Retina (tissue), 1 donor: ENCODE results near the gene ADARB2.
A peak's percentile ranks its signal among the peaks of the same experiment; 100 is the strongest.

ENCODE experiments used
- DNase-seq: peaks from one replicate; pipeline ENCODE4 v3.0.0-alpha.2; 2016

ADARB2 gene

DNA sequence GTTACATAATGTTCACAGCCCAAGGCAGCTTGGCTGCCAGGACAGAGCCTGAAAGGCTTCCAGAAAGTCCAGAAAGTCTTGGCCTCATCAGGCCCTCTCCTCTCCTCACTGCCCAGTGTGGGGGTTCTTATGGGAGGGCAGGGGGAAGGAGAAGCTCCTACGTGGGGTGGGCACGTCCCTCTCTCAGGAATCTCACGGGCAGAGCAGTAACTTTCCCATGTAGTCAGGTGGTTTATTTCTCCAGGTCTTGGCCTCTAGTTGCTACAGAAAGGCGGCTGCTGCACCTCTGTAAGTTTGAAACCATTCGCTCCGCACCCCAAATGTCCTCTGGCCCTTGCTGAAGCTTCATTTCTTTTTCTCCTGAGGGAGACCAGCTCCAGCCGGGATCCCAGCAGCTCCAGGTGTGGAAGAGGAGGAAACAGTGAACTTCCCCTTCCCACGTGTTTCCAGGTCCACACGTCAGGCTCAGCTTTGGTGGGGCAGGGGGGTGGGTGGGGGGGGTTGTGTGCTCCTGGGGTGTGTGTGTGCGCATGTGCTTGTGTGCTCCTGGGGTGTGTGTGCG is 360.9 kb downstream of the ADARB2 start:
- no peak for DNase-seq

DNA sequence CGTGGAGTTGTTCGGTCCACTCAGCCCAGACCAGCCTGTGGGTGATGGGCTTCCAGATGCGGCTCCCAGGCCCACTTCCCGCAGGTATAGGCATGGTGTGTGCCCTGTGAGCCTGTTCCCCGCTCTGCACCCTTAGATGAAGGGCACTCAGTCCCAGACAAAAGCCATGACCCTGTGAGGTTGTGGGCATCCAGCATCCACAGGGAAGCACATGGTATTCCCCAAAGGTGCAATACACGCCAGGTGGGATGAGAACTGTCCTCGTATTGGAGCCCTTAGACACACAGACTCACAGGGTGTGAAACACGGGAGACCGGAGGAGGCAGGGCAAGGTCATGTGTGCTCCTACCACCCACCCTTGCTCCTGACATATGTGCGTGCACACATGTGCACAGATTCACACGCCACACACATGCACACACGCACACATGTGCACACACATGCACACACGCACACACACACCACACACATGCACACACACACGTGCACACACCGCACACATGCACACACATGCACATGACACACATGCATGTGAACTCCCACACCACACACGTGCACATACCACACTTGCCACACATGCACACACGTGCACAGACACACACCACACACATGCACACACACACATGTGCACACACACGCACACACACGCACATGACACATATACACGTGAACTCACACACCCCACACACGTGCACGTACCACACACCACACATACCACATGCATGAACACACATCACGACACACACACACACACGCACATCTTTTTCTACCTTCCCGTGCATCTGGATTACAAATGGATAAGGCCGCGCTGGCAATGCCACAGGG is 361.8 kb downstream of the ADARB2 start:
- no peak for DNase-seq

DNA sequence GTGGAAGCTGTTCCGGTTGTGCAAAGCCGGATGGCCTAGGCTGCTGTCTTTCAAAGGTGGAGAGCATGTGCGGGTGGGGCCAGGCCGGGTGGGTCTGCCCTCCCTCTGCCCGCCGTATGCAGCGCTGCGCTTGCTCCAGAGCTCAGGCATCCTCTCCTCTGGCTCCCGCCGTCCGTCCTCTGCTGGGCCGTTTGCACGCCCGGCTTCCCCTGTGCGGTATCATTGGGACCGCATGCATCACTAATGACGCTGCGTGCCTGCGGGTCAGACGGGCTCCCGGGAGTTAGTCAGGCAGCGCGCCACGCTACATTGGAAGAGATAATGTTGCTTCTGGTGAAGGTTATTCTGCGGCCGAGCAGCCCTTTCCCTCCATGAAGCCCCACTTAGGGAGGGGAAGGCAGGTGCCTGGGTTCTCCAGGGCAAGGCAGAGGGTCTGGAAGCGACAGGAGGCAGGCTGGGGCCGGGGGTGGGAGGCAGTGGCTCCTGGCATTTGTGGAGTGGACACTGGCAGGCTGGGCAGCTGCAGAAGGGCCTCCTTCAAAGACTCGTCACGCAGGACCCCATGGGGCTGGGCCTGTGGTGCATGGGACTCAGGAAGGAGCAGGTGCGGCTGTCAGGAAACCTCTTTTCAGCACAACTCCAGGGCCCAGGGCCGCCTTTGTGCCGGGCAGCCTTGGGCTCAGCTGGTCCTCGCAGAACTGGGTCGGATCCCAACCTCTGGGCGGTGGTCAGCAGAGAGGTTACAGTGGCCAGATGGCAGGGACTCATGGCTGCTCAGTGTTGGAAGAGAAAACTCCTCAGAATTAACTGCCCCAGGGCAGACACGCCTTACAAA is 362.6 kb downstream of the ADARB2 start:
- DNase-seq: peak; percentile 69

DNA sequence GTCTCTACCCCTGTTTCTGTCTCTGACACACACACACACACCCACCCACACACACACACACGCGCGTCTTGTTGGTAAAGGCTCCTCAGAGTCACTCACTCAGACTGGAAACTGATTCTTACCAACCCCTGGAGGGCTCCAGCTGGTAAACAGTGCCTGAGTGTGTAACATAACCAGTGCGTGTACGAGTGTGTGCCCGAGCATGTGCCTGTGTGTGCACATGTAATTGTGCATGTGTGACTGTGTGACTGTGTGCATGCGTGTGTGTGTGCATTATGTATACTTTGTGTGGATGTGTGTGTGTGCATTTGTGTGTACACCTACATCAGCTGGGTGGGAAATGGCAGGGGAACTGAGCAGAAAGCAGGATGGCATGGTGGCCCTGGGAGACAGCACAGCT is 364.0 kb downstream of the ADARB2 start:
- DNase-seq: no peak

DNA sequence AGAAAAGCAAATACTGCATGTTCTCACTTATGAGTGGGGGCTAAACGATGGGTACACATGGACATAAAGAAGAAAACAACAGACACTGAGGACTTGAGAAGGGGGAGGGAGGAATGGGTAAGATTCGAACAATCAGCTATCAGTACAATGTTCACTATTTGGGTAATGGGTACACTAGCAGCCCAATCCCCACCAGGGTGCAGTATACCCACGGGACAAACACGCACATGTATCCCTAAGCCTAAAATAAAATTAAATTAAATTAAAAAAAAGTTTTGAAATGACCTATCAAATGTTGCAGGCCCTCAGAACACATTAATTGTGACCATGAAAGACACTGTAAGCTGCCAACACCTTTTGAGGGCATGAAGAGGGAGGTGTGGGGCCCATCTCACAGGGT is 365.1 kb downstream of the ADARB2 start:
- no peak for DNase-seq

DNA sequence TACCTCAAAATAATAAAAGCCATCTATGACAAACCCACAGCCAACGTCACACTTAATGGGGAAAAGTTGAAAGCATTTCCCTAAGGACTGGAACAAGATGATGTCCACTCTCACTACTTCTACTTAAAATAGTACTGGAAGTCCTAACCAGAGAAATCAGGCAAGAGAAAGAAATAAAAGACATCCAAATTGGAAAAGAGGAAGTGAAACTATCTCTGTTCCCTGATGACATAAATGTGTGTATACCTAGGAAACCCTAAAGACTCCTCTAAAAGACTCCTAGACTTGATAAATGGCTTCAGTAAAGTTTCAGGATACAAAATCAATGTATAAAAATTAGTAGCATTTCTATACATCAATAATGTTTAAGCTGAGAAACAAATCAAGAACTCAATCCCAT is 367.0 kb downstream of the ADARB2 start:
- no peak for DNase-seq

DNA sequence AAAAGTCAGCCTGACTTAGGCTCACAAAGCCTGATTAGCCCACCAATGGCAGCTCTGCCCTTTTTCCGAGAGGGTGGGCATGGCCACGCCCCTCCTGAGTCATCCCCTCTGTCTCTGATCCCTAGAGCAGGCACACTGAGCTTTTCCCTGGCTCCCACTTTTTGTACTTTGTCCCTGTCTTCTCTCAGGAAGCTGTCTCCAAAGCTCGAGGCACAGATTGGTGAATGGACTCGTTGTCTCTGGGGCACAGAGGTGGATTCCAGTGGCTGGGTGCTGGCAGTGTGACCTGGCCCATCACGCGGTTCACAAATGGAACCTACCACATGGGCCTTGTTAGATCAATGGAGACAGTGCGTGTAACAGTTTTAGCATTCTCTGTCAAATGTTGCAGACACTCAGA is 367.7 kb downstream of the ADARB2 start:
- DNase-seq: no peak

DNA sequence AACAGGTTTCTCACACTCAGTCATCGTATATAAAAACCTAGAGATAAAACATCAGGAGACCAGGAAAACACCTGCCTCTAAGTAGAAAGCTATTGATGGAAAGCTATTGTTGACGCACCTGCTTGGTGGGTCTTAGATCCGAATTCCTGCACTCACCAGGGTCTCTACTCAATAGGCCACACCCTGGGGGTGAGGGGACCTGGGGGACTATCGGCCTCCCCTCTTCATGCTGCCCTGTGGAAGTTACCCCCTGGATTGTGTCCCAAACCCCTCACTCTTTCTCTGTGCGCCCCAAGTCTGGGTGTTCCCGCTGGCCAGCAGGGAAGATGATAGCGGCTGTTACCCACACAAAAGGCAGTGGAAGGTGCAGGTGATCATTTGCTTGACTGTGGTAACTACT is 368.1 kb downstream of the ADARB2 start:
- no peak for DNase-seq

DNA sequence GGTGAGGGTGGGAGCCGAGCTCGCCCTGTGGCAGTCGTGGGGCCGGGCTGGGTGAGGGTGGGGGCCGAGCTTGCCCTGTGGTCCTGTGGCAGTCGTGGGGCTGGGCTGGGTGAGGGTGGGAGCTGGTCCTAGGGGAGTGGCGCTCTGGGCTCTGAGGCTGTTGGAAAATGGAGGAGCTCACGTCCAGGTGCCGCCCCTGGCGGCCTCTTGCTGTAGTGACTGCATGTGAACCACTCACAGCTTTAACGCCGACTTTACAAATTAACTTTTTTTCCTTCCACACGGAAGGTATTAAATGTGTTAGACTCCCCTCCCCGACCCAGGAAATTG is 368.5 kb downstream of the ADARB2 start:
- peak; percentile 48 for DNase-seq

DNA sequence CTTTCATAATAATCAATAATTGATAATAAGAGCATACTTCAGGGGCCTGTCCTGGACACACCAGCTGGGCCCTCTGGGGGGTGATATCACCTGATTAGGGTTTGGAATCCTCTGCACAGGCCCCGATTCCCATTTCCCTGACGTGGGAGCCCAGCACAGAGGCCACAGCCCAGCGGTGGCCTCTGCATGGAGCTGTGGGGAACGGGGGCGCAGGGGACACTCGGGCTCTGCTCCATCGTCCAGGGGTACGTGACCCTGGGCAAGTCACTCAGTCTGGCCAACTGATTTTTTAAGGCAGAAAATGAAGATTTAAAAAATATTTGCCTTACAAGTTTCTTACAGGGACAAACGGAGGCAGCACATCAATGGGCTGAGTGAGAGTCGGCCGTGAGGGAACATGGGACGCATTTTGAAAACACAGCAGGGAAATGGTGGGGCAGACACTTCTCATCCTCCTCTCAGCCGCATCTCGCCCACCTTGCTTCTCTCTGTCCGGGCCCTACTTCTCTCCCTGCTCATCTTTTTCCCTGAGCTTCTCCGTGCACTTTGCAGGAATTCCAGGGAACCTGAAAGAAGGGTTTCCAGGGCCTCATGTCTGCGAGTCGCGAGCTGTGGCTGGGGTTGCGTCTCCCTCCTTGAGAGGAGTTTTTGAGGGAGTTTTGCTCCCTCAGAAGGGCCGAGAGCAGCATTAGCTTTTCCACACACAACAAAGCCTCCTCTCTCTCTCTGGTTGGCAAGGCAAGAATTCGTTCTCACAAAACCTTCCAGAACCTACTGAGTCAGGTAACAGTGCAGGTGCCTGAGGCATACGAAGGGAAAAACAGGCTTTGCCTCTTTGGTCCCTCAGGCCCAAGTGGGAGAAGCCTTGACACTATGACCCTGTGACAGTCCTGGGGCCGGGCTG is 369.1 kb downstream of the ADARB2 start:
- no peak for DNase-seq

DNA sequence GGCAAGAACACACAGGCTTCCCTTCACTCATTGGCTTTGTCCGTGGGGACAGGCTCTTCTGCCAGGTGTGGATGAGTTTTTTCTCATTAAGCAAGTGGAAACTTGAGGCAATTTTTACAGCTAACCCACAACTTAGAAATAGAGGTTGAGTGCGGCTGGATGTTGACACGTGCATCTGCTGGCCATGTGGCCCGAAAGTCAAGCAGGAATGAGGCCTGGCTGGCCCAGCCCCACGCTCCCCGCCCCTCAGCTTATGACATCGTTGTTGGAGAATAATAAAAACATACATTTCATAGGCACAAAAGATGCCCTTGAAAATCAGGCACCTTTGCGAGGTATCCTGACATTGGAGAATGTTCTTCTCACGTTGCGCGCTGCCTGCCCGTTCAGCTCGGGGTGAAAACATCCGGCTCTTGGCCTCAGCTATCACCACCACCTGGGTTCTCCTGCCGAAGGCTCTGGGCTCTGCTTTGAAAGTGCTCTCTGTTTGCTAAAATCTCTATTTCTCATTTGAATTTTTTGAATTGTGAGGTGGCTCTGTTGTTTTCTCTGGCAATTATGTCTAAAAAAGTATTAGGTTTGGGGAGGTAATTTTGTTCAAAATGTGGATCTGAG is 370.4 kb downstream of the ADARB2 start:
- no peak for DNase-seq

DNA sequence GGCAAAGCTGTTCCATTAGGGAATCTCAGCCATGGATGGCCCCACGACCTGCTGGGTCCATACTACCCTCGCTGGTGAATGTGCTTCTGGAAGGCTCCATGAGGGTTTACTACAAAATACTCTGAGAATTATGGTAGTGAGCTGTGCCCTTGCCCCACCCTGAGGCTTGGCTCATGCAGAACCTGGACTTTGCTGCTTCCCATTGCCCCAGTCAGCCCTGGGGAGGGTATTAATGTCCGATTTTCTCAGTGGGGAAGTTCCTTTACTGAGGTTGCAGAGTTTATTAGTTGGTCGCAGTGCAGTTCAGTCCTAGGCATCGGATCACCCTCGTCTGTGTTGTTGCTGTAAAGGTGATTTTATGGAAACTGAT is 371.0 kb downstream of the ADARB2 start:
- DNase-seq: no peak

DNA sequence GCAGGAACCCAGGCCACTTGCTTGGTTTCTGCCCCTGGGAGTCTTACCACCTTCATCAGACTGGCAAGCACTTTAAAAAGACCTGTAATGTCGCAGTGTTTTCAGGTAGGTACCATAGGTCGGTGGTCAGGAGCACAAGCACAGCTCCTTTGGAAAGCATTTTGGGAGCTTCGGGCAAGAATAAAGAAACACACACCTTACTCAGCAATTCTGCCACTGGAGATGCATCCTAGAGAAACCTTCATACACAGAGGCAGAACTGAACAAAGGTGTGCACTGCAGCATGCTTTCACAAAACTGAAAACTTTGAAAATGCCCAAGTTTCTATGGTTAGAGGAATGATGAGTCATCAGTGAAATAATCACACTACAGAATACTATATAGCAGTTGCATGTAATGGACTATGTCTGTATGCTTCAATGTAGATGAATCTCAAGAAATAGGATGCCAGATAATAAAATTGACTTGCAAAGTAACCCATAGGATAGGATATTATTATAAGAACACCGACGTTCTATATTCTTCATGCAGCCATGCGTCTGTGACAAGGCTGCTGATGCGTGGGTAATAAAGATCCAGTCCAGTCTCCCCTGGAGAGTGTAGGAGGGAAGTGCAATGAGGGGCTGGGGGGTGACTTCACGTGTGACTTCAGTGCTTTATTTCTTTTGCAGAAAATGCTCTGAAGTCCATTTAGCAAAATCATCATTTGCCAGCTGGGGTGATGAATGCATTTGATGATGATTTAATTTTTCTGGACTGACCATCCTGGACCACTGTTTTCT is 371.6 kb downstream of the ADARB2 start:
- no peak for DNase-seq

DNA sequence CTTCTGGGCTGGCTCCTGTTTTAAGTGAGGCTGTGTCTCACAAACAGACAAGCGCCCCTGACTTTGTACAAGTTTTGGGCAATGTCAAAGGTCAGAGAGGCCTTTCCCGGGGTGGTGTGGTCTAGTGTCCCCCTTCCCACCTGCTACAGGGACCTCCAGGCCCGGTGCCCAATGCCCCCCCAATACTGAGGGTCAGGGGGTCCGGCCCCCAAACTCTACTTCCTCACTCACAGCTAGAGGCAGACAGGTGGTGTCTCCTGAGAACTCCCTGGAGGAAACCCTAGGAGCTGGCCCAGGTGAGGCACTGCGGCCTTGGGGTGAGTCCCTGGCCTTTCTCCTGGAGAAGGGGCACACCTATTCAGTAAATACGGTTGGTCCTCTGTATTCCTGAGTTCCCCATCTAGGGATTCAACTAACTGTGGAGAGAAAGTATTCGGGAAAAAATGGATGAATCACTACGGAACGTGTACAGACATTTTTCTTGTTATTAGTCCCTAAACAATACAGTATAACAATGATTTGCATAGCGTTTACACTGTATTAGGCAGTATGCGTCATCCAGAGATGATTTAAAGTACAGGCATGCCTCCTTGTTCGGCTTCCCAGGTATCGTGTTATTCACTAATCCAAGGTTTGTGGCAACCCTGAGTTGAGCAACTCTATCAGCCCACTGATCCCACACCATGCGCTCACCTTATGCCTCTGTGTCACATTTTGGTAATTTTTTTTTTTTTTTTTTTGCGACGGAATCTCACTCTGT is 373.0 kb downstream of the ADARB2 start:
- no peak for DNase-seq

DNA sequence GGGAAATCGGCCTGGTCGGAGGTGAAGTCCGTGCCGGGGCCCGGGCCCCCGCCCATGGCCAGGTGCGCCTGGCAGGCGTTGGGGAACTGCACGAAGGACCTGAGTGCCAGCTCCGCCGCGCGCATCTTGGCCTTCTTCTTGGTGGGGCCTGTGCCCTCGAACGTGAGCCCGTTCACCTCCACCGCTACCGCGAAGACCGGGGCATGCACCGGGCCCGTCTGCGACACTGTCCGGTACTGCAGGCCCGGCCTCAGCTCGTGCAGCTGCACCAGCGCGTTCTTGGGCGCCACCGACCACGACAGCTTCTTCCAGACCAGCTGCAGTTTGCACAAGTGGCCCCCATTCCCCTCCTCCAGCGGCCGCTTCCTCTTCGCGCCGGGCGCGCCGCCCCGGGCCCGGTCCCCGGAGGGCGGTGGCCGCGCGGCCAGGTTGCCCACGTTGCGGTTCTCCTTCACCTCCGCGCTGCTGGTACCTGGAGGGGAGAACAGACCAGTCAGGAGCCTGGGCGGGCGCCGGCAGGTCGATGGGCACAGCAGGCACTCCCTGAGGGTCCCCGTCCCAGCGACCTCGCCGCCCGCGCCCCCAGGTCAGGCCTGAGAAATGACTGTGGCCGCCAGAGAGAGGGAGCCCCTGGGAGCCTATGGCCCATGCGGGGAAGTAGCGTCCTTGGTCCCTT is 373.7 kb downstream of the ADARB2 start:
- no peak for DNase-seq

DNA sequence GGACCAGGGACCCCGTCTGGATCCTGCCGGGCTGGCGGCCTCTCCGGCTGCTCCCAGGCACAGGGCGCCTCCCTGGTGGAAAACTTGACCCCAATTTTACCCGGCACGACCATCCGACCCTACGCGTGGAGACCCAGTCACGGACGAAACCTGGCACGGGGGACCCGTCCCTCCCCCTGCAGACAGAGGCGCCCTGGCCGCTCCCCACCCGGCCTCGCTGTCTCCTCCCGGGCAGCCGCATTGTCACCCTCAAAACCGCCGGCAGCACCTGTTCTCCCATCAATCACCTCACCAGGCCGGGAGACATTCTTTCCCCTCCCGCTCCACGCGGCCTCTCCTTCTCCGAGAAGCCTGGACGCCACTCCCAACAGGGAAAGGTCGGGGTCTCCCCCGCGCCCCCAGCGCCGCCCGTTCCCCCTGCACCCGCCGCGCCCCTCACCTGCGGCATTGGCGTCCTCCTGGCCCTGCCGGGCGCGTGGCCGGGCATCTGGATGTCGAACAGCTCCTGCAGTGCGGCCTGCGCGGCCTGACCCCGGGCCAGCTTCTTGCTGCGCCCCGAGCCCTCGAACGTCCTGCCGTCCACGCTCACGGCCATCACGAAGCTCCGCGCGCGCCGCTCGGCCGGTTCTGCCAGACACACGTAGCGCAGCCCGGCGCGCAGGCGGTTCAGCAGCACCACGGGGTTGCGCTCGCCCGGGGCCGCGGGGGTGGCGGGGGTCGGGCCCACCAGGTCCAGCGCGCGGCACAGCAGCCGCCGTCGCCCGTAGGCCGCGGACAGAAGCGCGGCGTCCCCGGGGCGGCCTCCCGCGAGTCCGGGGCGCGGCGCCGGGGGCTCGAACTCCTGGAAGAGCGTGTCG is 374.5 kb downstream of the ADARB2 start:
- DNase-seq: no peak

DNA sequence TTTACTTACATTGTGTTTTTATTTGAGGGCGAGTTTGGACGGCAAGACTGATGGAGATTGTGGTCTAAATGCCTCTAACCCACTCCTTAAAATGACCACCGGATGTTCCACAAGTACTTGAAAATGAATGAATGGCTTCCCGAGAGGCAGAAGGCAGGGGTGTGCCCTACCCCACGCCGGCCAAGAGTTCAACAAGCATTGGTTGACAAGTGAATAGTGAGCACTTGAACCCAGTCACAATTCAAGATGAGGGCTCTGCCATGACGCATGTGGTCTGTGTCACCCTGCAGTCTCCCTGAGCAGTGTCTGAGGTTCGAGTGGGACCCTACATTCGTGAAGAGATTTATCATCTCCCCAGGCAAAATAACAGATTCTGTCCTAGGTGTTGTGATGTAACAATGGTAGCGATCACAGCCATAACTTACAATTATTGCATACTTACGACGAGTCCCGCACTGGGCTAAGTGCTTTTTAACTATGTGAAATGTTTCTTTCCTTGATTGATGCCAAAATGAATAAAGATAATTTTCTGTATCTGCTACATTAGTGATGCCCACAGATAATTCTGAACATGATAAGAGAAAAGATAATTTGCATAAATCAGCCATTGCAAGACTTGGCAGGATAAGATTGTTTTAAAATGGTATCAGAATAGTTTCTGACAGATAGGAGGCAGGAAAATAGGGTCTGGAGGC is 375.8 kb downstream of the ADARB2 start:
- no peak for DNase-seq

DNA sequence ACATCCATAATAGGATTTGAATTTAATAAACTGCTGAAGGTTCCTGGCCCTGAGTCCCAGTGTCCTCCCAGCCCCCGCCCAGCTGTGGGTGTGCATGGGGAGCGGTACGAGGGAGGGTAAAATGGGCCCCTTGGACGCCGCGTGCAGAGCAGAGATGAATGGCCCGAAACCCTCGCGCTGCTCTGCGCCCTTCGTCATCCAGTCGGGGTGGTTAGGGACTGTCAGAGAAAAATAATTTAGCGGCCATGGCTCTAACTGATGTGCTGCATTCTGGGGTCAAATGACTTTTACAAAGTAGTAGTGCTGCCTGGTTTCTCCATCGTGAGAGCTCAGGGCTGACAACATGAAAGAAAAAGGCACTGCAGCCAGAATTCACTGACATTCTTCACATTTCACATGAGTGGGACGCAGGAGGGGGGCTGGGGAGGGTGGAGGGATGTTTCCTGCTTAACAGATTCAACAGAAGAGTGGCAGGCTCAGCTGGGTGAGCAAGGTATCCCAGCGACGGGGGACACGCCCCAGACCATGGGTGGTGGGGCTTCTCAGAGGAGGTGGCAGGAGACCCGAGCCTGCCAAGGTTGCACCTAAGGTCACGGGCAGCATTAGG is 376.7 kb downstream of the ADARB2 start:
- DNase-seq: peak; percentile 54
